Neural progenitor cell (in vitro differentiated cells): ENCODE results near the gene SEC16A. TPM values are rescaled to one million over a fixed set of nuclear protein-coding genes. Genes with fewer than 3 reads are reported as not detected.

ENCODE experiments used
- DNase-seq: peaks from one replicate; pipeline ENCODE4 v3.0.0-alpha.2; 2016; ENCODE audit warnings: low spot score
- H2AFZ ChIP-seq: fragments of 200-600 bp; sonication (generic); replicated peaks from 2 replicates; pipeline ENCODE4 v1.6.1; 2016; ENCODE audit warnings: antibody characterized with exemption
- H3F3A ChIP-seq: fragments of 200-600 bp; sonication (generic); 2 replicates; pipeline ENCODE4 v1.6.1; 2016; ENCODE audit warnings: antibody characterized with exemption, low read depth
- H3K27ac ChIP-seq: fragments of 200-600 bp; sonication (generic); 2 replicates; pipeline ENCODE4 v1.5.1; 2016; ENCODE audit warnings: mild to moderate bottlenecking
- H3K27me3 ChIP-seq: fragments of 200-600 bp; sonication (generic); 2 replicates; pipeline ENCODE4 v1.6.1; 2016; ENCODE audit warnings: mild to moderate bottlenecking, moderate library complexity
- H3K36me3 ChIP-seq: fragments of 200-600 bp; sonication (generic); 2 replicates; pipeline ENCODE4 v1.5.1; 2016
- H3K4me1 ChIP-seq: fragments of 200-600 bp; sonication (generic); 2 replicates; pipeline ENCODE4 v1.6.1; 2016; ENCODE audit warnings: mixed run types
- H3K4me2 ChIP-seq: fragments of 200-600 bp; sonication (generic); 2 replicates; pipeline ENCODE4 v1.6.1; 2016
- H3K4me3 ChIP-seq: fragments of 200-600 bp; sonication (generic); 2 replicates; pipeline ENCODE4 v1.5.1; 2016
- H3K79me2 ChIP-seq: fragments of 200-600 bp; sonication (generic); 2 replicates; pipeline ENCODE4 v1.6.1; 2016; ENCODE audit warnings: low read depth
- H3K9ac ChIP-seq: fragments of 200-600 bp; sonication (generic); 2 replicates; pipeline ENCODE4 v1.6.1; 2016
- H3K9me3 ChIP-seq: fragments of 200-600 bp; sonication (generic); 2 replicates; pipeline ENCODE4 v1.5.1; 2016; ENCODE audit warnings: low read depth
- H4K20me1 ChIP-seq: fragments of 200-600 bp; sonication (generic); 2 replicates; pipeline ENCODE4 v1.6.1; 2016; ENCODE audit warnings: low read depth
- H3K27ac Mint-ChIP-seq: 3 replicates; pipeline ENCODE4 v1.8.0; 2021; ENCODE audit warnings: mixed read lengths
- H3K27me3 Mint-ChIP-seq: 2 replicates; pipeline ENCODE4 v1.8.0; 2022; ENCODE audit warnings: low read depth, mild to moderate bottlenecking, inconsistent platforms, moderate library complexity, mixed read lengths; ENCODE audit not compliant: insufficient read depth
- H3K36me3 Mint-ChIP-seq: 3 replicates; pipeline ENCODE4 v1.8.0; 2021; ENCODE audit warnings: mixed read lengths
- H3K4me1 Mint-ChIP-seq: 3 replicates; pipeline ENCODE4 v1.8.0; 2021; ENCODE audit warnings: mixed read lengths
- H3K4me3 Mint-ChIP-seq: 3 replicates; pipeline ENCODE4 v1.8.0; 2021; ENCODE audit warnings: mild to moderate bottlenecking, moderate library complexity, mixed read lengths
- H3K9me3 Mint-ChIP-seq: 3 replicates; pipeline ENCODE4 v1.8.0; 2020; ENCODE audit warnings: mixed read lengths
- CTCF ChIP-seq: fragments of 200-600 bp; sonication (generic); IDR thresholded peaks from 2 replicates; pipeline ENCODE4 v1.5.1; 2017; ENCODE audit warnings: antibody characterized with exemption, mild to moderate bottlenecking
- EZH2 ChIP-seq: fragments of 200-600 bp; sonication (generic); IDR thresholded peaks from 2 replicates; pipeline ENCODE4 v1.6.1; 2017; ENCODE audit warnings: antibody characterized with exemption, mild to moderate bottlenecking, moderate library complexity
- EZH2phosphoT487 ChIP-seq: fragments of 200-600 bp; sonication (generic); IDR thresholded peaks from 2 replicates; pipeline ENCODE4 v1.6.1; 2017; ENCODE audit warnings: antibody characterized with exemption
- total RNA-seq: library from RNA; depleted of rRNA; stranded (reverse); fragments of >200 nt; gene quantifications from 2 replicates; pipeline ENCODE4 v1.2.3, GENCODE V29; 2015; ENCODE audit warnings: low replicate concordance

The SEC16A gene
- total RNA-seq, 1 donor from 2014 or later = 16.8 TPM

GRCh38 chr9:136502196-136502595 lies 19.4 kb upstream of the SEC16A start:
- H3K4me1 Mint-ChIP-seq = peaks cover 3% of the 10 kb centered on the region
- H3K9me3 ChIP-seq = no peaks in the 10 kb centered on the region
- TF ChIP-seq EZH2phosphoT487 (no peak), EZH2 (no peak), CTCF (no peak)

GRCh38 chr9:136501686-136502085 lies 18.8 kb upstream of the SEC16A start:
- no peaks in the 10 kb centered on the region for H3K9me3 ChIP-seq
- Mint-ChIP-seq H3K27ac (no peak overlapping the region), H3K4me1 (peaks cover 3% of the 10 kb centered on the region), H3K27me3 (peaks cover 2% of the 10 kb centered on the region), H3K36me3 (peaks cover 10% of the 10 kb centered on the region), H3K4me3 (no peak overlapping the region), H3K9me3 (no peaks in the 10 kb centered on the region)
- H3K27me3 ChIP-seq = no peaks in the 10 kb centered on the region
- no peaks in the 10 kb centered on the region for H4K20me1 ChIP-seq
- no peak overlapping the region for H3K27ac ChIP-seq
- H3K4me2 ChIP-seq = no peak overlapping the region
- H3K79me2 ChIP-seq = no peaks in the 10 kb centered on the region
- no peak overlapping the region for H3K4me3 ChIP-seq
- no peak overlapping the region for H2AFZ ChIP-seq
- no peak overlapping the region for H3K9ac ChIP-seq
- no peaks in the 10 kb centered on the region for H3K36me3 ChIP-seq
- TF ChIP-seq EZH2 = no peak
- H3K4me1 ChIP-seq = no peaks in the 10 kb centered on the region
- no peaks in the 10 kb centered on the region for H3F3A ChIP-seq
- DNase-seq = no peak

More at GRCh38 chr9:136502196-136502595, 19.4 kb upstream of the SEC16A start:
- no peaks in the 10 kb centered on the region for H4K20me1 ChIP-seq
- Mint-ChIP-seq H3K9me3 (no peaks in the 10 kb centered on the region), H3K4me3 (no peak overlapping the region), H3K27me3 (peaks cover 2% of the 10 kb centered on the region), H3K36me3 (peaks cover 10% of the 10 kb centered on the region), H3K27ac (no peak overlapping the region)
- no peaks in the 10 kb centered on the region for H3F3A ChIP-seq
- H3K27ac ChIP-seq = no peak overlapping the region
- no peak overlapping the region for H3K4me2 ChIP-seq
- no peak for DNase-seq
- H3K4me1 ChIP-seq = no peaks in the 10 kb centered on the region
- H3K27me3 ChIP-seq = no peaks in the 10 kb centered on the region
- H3K4me3 ChIP-seq = no peak overlapping the region
- H3K36me3 ChIP-seq = no peaks in the 10 kb centered on the region
- no peaks in the 10 kb centered on the region for H3K79me2 ChIP-seq
- H2AFZ ChIP-seq = no peak overlapping the region
- no peak overlapping the region for H3K9ac ChIP-seq

DNA sequence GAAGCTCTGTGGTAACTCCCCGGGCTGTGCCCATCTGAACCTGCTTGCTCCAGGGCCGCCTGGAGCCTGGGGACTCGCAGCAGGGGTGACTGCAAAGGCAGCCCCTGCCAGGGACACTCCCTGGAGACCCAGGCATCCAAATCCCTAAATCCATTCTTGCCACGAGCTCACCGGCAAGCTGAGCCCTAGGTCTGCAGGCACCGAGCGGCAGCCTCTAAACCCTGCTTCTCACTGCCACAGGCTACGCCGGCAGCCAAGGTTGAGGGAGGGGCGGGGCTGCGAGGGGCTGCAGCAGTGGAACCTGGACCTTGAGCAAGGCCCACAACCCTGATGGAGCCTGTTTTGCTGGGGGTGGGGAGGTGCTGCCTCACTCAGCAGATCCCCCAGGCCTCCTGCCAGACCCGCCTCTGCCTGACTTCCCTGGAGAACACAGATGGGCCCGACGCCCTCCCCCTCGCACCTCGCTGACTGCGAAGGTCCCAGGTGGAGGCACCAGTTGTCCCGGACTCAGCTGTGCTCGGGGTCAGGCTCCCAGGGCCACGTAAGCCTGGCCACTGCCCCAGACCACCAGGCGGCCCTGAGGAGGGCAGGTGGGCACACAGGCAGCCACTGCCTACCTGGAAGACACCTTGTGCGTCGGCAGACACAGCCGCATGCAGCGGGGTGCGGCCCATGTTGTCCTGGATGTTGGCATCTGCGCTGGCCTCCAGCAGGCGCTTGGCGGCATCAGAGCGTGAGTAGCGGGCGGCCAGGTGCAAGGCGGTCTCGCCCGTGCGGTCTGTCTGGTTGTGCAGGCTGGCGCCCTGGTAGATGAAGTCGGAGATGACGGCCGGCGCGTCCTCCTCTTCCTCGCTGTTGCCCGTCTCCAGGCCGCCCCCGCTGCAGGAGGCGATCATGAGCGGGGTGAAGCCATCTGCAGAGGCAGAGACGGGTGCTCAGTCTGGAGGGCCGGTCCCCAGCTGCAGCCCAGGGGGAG lies 17.4 kb upstream of the SEC16A start:
- H3K36me3 ChIP-seq = no peaks in the 10 kb centered on the region
- H2AFZ ChIP-seq = no peak overlapping the region
- Mint-ChIP-seq H3K4me3 (no peak overlapping the region), H3K27me3 (peaks cover 2% of the 10 kb centered on the region), H3K4me1 (peaks cover 3% of the 10 kb centered on the region), H3K9me3 (no peaks in the 10 kb centered on the region), H3K27ac (no peak overlapping the region), H3K36me3 (peaks cover 13% of the 10 kb centered on the region)
- no peaks in the 10 kb centered on the region for H3K4me1 ChIP-seq
- H4K20me1 ChIP-seq = peaks cover 1% of the 10 kb centered on the region
- no peak for DNase-seq
- H3K27ac ChIP-seq = no peak overlapping the region
- no peak overlapping the region for H3K4me2 ChIP-seq
- TF ChIP-seq EZH2phosphoT487 (no peak), CTCF (no peak), EZH2 (no peak)
- H3F3A ChIP-seq = no peaks in the 10 kb centered on the region
- H3K4me3 ChIP-seq = no peak overlapping the region
- H3K9ac ChIP-seq = no peak overlapping the region
- H3K9me3 ChIP-seq = no peaks in the 10 kb centered on the region
- no peaks in the 10 kb centered on the region for H3K27me3 ChIP-seq
- H3K79me2 ChIP-seq = no peaks in the 10 kb centered on the region
